HG03354 (cell line): Measurements from ENCODE around the gene TARS2.

Experiments
- ATAC-seq: cut with Tn5 transposase; IDR thresholded peaks from one replicate; pipeline ENCODE4 v1.9.1; 2021; ENCODE audit warnings: mild to moderate bottlenecking; ENCODE audit not compliant: unreplicated experiment, poor library complexity, severe bottlenecking

TARS2 gene

GRCh38 chr1:150534002-150534401 is 46.8 kb downstream of the TARS2 start:
- ATAC-seq, result no peak

- ATAC-seq, result no peak
These were observed 48.5 kb downstream of the TARS2 start for GRCh38 chr1:150535511-150536287.

- ATAC-seq, result no peak
These were observed 49.9 kb downstream of the TARS2 start for GRCh38 chr1:150536836-150537731.

GRCh38 chr1:150537732-150538684 is 50.8 kb downstream of the TARS2 start:
- no peak for ATAC-seq

GRCh38 chr1:150543500-150544143 is 56.4 kb downstream of the TARS2 start:
- ATAC-seq, result no peak

- no peak for ATAC-seq
These were observed 57.0 kb downstream of the TARS2 start for GRCh38 chr1:150544204-150544603.

GRCh38 chr1:150545486-150546032 is 58.3 kb downstream of the TARS2 start:
- ATAC-seq, result no peak

- no peak for ATAC-seq
These were observed 59.2 kb downstream of the TARS2 start for GRCh38 chr1:150546294-150546937.

GRCh38 chr1:150548324-150548631 is 61.1 kb downstream of the TARS2 start:
- ATAC-seq, result no peak

- ATAC-seq, result no peak
These were observed 61.6 kb downstream of the TARS2 start, which contains the start of gene ADAMTSL4 for GRCh38 chr1:150548632-150549495. ADAMTSL4 (plus strand) TSS chr1:150549408; CDS start chr1:150552289, 2,881 bp downstream.

- no peak for ATAC-seq
These were observed 62.4 kb downstream of the TARS2 start for GRCh38 chr1:150549496-150550221.

- ATAC-seq, result no peak
These were observed 63.2 kb downstream of the TARS2 start for GRCh38 chr1:150550222-150551050.

- no peak for ATAC-seq
These were observed 64.0 kb downstream of the TARS2 start for GRCh38 chr1:150551051-150551783.

- no peak for ATAC-seq
These were observed 64.5 kb downstream of the TARS2 start for GRCh38 chr1:150551784-150552127.

- ATAC-seq, result no peak
These were observed 65.1 kb downstream of the TARS2 start for GRCh38 chr1:150552128-150552910.
